H1 (cell line): ENCODE measurements around the gene GNAQ.
"Not testable (repeated sequence)": the region's sequence is repeated elsewhere in the genome, so short reads cannot be mapped to it uniquely, and the experiment has no call there.

Experiments used
- ATF3 ChIP-seq: IDR thresholded peaks from 2 replicates; pipeline ENCODE4 v1.6.1; 2011; ENCODE audit warnings: low read depth, mild to moderate bottlenecking, low read length; ENCODE audit not compliant: insufficient read depth
- BRCA1 ChIP-seq: IDR thresholded peaks from 2 replicates; pipeline ENCODE4 v1.6.1; 2012; ENCODE audit warnings: low read depth, low read length, improper control_type of control experiment
- CREB1 ChIP-seq: IDR thresholded peaks from 2 replicates; pipeline ENCODE4 v1.6.1; 2012; ENCODE audit warnings: inconsistent platforms
- CTCF ChIP-seq, 3 experiments: IDR thresholded peaks; 1 replicate in 2 of 3; 2 replicates in 1 of 3; pipeline versions ENCODE4 v1.5.1 to v1.6.1; 2011; ENCODE audit warnings: low read length in 3 of 3, mild to moderate bottlenecking in 3 of 3, inconsistent platforms in 2 of 3, low read depth in 1 of 3, moderate library complexity in 1 of 3; ENCODE audit not compliant: insufficient read depth in 1 of 3; ENCODE audit errors: control extremely low read depth in 1 of 3
- EP300 ChIP-seq, 2 experiments: IDR thresholded peaks; 1 replicate in 1 of 2; 2 replicates in 1 of 2; pipeline ENCODE4 v1.6.1; 2011 to 2012; ENCODE audit warnings: low read depth in 2 of 2, low read length in 2 of 2, mild to moderate bottlenecking in 2 of 2, borderline replicate concordance in 1 of 2, inconsistent platforms in 1 of 2, moderate library complexity in 1 of 2
- MAX ChIP-seq: IDR thresholded peaks from 2 replicates; pipeline ENCODE4 v1.6.1; 2012; ENCODE audit warnings: inconsistent platforms
- POLR2A ChIP-seq, 2 experiments: IDR thresholded peaks; 1 replicate in 1 of 2; 2 replicates in 1 of 2; pipeline ENCODE4 v1.6.1; 2011; ENCODE audit warnings: low read depth in 2 of 2, low read length in 2 of 2, mild to moderate bottlenecking in 2 of 2; ENCODE audit errors: control extremely low read depth in 1 of 2
- POLR2AphosphoS5 ChIP-seq: IDR thresholded peaks from 2 replicates; pipeline ENCODE4 v1.6.1; 2011; ENCODE audit warnings: low read depth, low read length
- RAD21 ChIP-seq, 2 experiments: IDR thresholded peaks in 1 of 2; conservative IDR thresholded peaks in 1 of 2; 2 replicates each; pipeline ENCODE4 v1.6.1; 2011; ENCODE audit warnings: low read depth in 2 of 2, low read length in 2 of 2, improper control_type of control experiment in 1 of 2, inconsistent platforms in 1 of 2, mild to moderate bottlenecking in 1 of 2, moderate library complexity in 1 of 2
- RFX5 ChIP-seq: IDR thresholded peaks from 2 replicates; pipeline ENCODE4 v1.6.1; 2011; ENCODE audit warnings: low read depth, low read length, improper control_type of control experiment, borderline replicate concordance
- SP1 ChIP-seq: IDR thresholded peaks from 2 replicates; pipeline ENCODE4 v1.6.1; 2011; ENCODE audit warnings: low read depth, low read length
- SP2 ChIP-seq: IDR thresholded peaks from 2 replicates; pipeline ENCODE4 v1.6.1; 2012; ENCODE audit warnings: mild to moderate bottlenecking, low read length, inconsistent platforms
- ZNF274 ChIP-seq: IDR thresholded peaks from 2 replicates; pipeline ENCODE4 v1.7.0; 2012; ENCODE audit warnings: low read length, borderline replicate concordance; ENCODE audit errors: extremely low read depth

GRCh38 chr9:77881634-77882033, 150.0 kb downstream of the GNAQ start:
- TF ChIP-seq CTCF (IDR thresholded peaks at IDR 0.05; ENCODE audit: control extremely low read depth in 1 of 3, insufficient read depth in 1 of 3, low read depth in 1 of 3, low read length in 3 of 3); POLR2AphosphoS5; ATF3; RFX5; POLR2A (IDR thresholded peaks at IDR 0.05; ENCODE audit: control extremely low read depth in 1 of 2, low read depth in 2 of 2, low read length in 2 of 2); BRCA1; EP300 (IDR thresholded peaks at IDR 0.05; ENCODE audit: borderline replicate concordance in 1 of 2, low read depth in 2 of 2, low read length in 2 of 2); ZNF274; SP2; SP1; RAD21 (IDR thresholded peaks at IDR 0.05 in 1 of 2, conservative IDR thresholded peaks at IDR 0.05 in 1 of 2; ENCODE audit: low read depth in 2 of 2, low read length in 2 of 2); MAX; CREB1: not testable (repeated sequence)
